GM23338 (cell line): ENCODE data around the gene PTPRN2. TPM values are rescaled to one million over a fixed set of nuclear protein-coding genes. Genes with fewer than 3 reads are reported as not detected.

ENCODE experiments used
- ATAC-seq: fragments of 200-7000 bp; cut with Tn5 transposase; 3 replicates; pipeline ENCODE4 v1.9.1; 2020
- DNase-seq: peaks from one replicate; pipeline ENCODE4 v3.0.0-alpha.2; 2015; ENCODE audit warnings: low spot score
- H2AFZ ChIP-seq: fragments of 200-600 bp; sonication (generic); 2 replicates; pipeline ENCODE4 v1.8.0; 2016; ENCODE audit warnings: antibody characterized with exemption, mild to moderate bottlenecking, moderate library complexity
- H3F3A ChIP-seq: fragments of 200-600 bp; sonication (generic); replicated peaks from 2 replicates; pipeline ENCODE4 v1.8.0; 2017; ENCODE audit warnings: antibody characterized with exemption, mixed run types, low read depth
- H3K27ac ChIP-seq: fragments of 200-600 bp; sonication (generic); 2 replicates; pipeline ENCODE4 v1.6.1; 2016; ENCODE audit warnings: low read depth
- H3K27me3 ChIP-seq: fragments of 200-600 bp; sonication (generic); 2 replicates; pipeline ENCODE4 v1.8.0; 2016; ENCODE audit warnings: mild to moderate bottlenecking, mixed run types, moderate library complexity; ENCODE audit not compliant: insufficient read depth
- H3K36me3 ChIP-seq: fragments of 200-600 bp; sonication (generic); 2 replicates; pipeline ENCODE4 v1.8.0; 2016; ENCODE audit warnings: mild to moderate bottlenecking; ENCODE audit not compliant: insufficient read depth
- H3K4me1 ChIP-seq: fragments of 200-600 bp; sonication (generic); 2 replicates; pipeline ENCODE4 v1.8.0; 2016; ENCODE audit warnings: mild to moderate bottlenecking, moderate library complexity; ENCODE audit not compliant: insufficient read depth
- H3K4me2 ChIP-seq: fragments of 200-600 bp; sonication (generic); 2 replicates; pipeline ENCODE4 v1.7.1; 2017; ENCODE audit warnings: mixed run types
- H3K4me3 ChIP-seq: fragments of 200-600 bp; sonication (generic); 2 replicates; pipeline ENCODE4 v1.6.1; 2016; ENCODE audit warnings: mixed run types
- H3K79me2 ChIP-seq: fragments of 200-600 bp; sonication (generic); replicated peaks from 2 replicates; pipeline ENCODE4 v1.8.0; 2017; ENCODE audit warnings: mild to moderate bottlenecking; ENCODE audit not compliant: insufficient read depth
- H3K9me2 ChIP-seq: fragments of 200-600 bp; sonication (generic); 2 replicates; pipeline ENCODE4 v1.8.0; 2017; ENCODE audit not compliant: insufficient read depth
- H4K20me1 ChIP-seq: fragments of 200-600 bp; sonication (generic); replicated peaks from 2 replicates; pipeline ENCODE4 v1.8.0; 2017; ENCODE audit warnings: mild to moderate bottlenecking; ENCODE audit not compliant: insufficient read depth
- H3K27ac Mint-ChIP-seq: 2 replicates; pipeline ENCODE4 v1.8.0; 2020; ENCODE audit warnings: inconsistent platforms, mild to moderate bottlenecking, moderate library complexity, mixed read lengths
- H3K27me3 Mint-ChIP-seq: 3 replicates; pipeline ENCODE4 v1.8.0; 2022; ENCODE audit warnings: low read depth, mild to moderate bottlenecking, moderate library complexity, mixed read lengths, inconsistent platforms; ENCODE audit not compliant: insufficient read depth, poor library complexity
- H3K36me3 Mint-ChIP-seq: 3 replicates; pipeline ENCODE4 v1.8.0; 2021; ENCODE audit warnings: low read depth, mild to moderate bottlenecking, inconsistent platforms, moderate library complexity, mixed read lengths
- H3K4me1 Mint-ChIP-seq: 3 replicates; pipeline ENCODE4 v1.8.0; 2020; ENCODE audit warnings: mild to moderate bottlenecking, inconsistent platforms, mixed read lengths
- H3K4me3 Mint-ChIP-seq: 3 replicates; pipeline ENCODE4 v1.8.0; 2021; ENCODE audit warnings: moderate library complexity, mild to moderate bottlenecking, inconsistent platforms, mixed read lengths
- H3K9me3 Mint-ChIP-seq: 3 replicates; pipeline ENCODE4 v1.8.0; 2020; ENCODE audit warnings: moderate library complexity, mild to moderate bottlenecking, inconsistent platforms, mixed read lengths
- CREB1 ChIP-seq: fragments of 250-450 bp; sonication (Bioruptor Pico); IDR thresholded peaks from 2 replicates; pipeline ENCODE4 v1.5.0; 2020; ENCODE audit warnings: low read depth, mild to moderate bottlenecking, moderate library complexity
- EZH2 ChIP-seq: fragments of 200-600 bp; sonication (generic); IDR thresholded peaks from one replicate; pipeline ENCODE4 v1.8.0; 2017; ENCODE audit warnings: antibody characterized with exemption, mild to moderate bottlenecking, low read depth; ENCODE audit not compliant: unreplicated experiment
- EZH2phosphoT487 ChIP-seq: fragments of 200-600 bp; sonication (generic); IDR thresholded peaks from one replicate; pipeline ENCODE4 v1.8.1; 2018; ENCODE audit warnings: antibody characterized with exemption; ENCODE audit not compliant: unreplicated experiment
- JUNB ChIP-seq: IDR thresholded peaks from one replicate; pipeline ENCODE4 v1.6.1; 2016; ENCODE audit warnings: antibody characterized with exemption; ENCODE audit not compliant: unreplicated experiment
- NANOG ChIP-seq: IDR thresholded peaks from 2 replicates; pipeline ENCODE4 v1.6.1; 2016; ENCODE audit warnings: antibody characterized with exemption, borderline replicate concordance
- POLR2AphosphoS5 ChIP-seq: IDR thresholded peaks from 2 replicates; pipeline ENCODE4 v1.6.1; 2016; ENCODE audit warnings: antibody characterized with exemption, low read depth
- REST ChIP-seq: IDR thresholded peaks from one replicate; pipeline ENCODE4 v1.6.1; 2018; ENCODE audit warnings: antibody characterized with exemption; ENCODE audit not compliant: unreplicated experiment
- STAT1 ChIP-seq: IDR thresholded peaks from one replicate; pipeline ENCODE4 v1.6.1; 2016; ENCODE audit warnings: antibody characterized with exemption; ENCODE audit not compliant: unreplicated experiment
- ZNF114 ChIP-seq: fragments of 250-450 bp; sonication (Bioruptor Pico); IDR thresholded peaks from 2 replicates; pipeline ENCODE4 v1.5.0; 2020; ENCODE audit warnings: mild to moderate bottlenecking, moderate library complexity
- ZNF331 ChIP-seq: fragments of 250-450 bp; sonication (Bioruptor Pico); IDR thresholded peaks from 2 replicates; pipeline ENCODE4 v1.5.0; 2020; ENCODE audit warnings: low read depth, mild to moderate bottlenecking, moderate library complexity
- polyA plus RNA-seq: library from polyadenylated mRNA; unstranded; fragments of >200 nt; fragmentation: Nextera tagmentation; extraction: Ambion mirVana; gene quantifications from 2 replicates; pipeline ENCODE4 v1.2.1, GENCODE V29; 2016
- total RNA-seq: library from RNA; depleted of rRNA; stranded (reverse); fragments of >200 nt; shearing (Covaris generic); gene quantifications from 2 replicates; pipeline ENCODE4 v1.2.3, GENCODE V29; 2014
- TF ChIP-seq, protein P1 (sequence below): IDR thresholded peaks from 2 replicates; pipeline ENCODE4 v1.6.1; 2016; ENCODE audit warnings: antibody characterized with exemption
- TF ChIP-seq, protein P2 (sequence below): fragments of 250-450 bp; sonication (Bioruptor Pico); IDR thresholded peaks from 2 replicates; pipeline ENCODE4 v1.5.0; 2020; ENCODE audit warnings: mild to moderate bottlenecking, moderate library complexity

The PTPRN2 gene
- total and polyA plus RNA-seq, 2 experiments from 2014 or later: 0.87 to 4.0 TPM

- Mint-ChIP-seq H3K9me3 (no peaks in the 10 kb centered on the region; the same call in none of the 3 replicates), H3K27ac (no peak overlapping the region), H3K4me1 (no peaks in the 10 kb centered on the region), H3K27me3 (peaks cover 2% of the 10 kb centered on the region), H3K36me3 (peaks cover 28% of the 10 kb centered on the region), H3K4me3 (no peak overlapping the region)
- Histone ChIP-seq H3K4me2 (no peak overlapping the region), H3K27me3 (no peaks in the 10 kb centered on the region), H3F3A (no peaks in the 10 kb centered on the region), H3K4me1 (no peaks in the 10 kb centered on the region), H3K79me2 (no peaks in the 10 kb centered on the region), H3K9me2 (no peaks in the 10 kb centered on the region), H3K36me3 (no peaks in the 10 kb centered on the region), H3K27ac (no peak overlapping the region), H4K20me1 (no peaks in the 10 kb centered on the region), H2AFZ (no peak overlapping the region), H3K4me3 (no peak overlapping the region)
- no peak for DNase-seq
- TF ChIP-seq CREB1 (CRISPR knock-in tag) (no peak), EZH2phosphoT487 (no peak), ZNF331 (CRISPR knock-in tag) (no peak), POLR2AphosphoS5 (no peak)
- no peak for ATAC-seq
Observed at GRCh38 chr7:157887400-157887799, 700.2 kb downstream of the PTPRN2 start.

- TF ChIP-seq EZH2phosphoT487 (no peak), POLR2AphosphoS5 (no peak), NANOG (no peak), CREB1 (CRISPR knock-in tag) (no peak), REST (no peak), EZH2 (no peak), ZNF114 (CRISPR knock-in tag) (no peak), STAT1 (no peak), JUNB (no peak)
- TF ChIP-seq, protein P1, sequence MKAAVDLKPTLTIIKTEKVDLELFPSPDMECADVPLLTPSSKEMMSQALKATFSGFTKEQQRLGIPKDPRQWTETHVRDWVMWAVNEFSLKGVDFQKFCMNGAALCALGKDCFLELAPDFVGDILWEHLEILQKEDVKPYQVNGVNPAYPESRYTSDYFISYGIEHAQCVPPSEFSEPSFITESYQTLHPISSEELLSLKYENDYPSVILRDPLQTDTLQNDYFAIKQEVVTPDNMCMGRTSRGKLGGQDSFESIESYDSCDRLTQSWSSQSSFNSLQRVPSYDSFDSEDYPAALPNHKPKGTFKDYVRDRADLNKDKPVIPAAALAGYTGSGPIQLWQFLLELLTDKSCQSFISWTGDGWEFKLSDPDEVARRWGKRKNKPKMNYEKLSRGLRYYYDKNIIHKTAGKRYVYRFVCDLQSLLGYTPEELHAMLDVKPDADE: no peak
- TF ChIP-seq, protein P2, sequence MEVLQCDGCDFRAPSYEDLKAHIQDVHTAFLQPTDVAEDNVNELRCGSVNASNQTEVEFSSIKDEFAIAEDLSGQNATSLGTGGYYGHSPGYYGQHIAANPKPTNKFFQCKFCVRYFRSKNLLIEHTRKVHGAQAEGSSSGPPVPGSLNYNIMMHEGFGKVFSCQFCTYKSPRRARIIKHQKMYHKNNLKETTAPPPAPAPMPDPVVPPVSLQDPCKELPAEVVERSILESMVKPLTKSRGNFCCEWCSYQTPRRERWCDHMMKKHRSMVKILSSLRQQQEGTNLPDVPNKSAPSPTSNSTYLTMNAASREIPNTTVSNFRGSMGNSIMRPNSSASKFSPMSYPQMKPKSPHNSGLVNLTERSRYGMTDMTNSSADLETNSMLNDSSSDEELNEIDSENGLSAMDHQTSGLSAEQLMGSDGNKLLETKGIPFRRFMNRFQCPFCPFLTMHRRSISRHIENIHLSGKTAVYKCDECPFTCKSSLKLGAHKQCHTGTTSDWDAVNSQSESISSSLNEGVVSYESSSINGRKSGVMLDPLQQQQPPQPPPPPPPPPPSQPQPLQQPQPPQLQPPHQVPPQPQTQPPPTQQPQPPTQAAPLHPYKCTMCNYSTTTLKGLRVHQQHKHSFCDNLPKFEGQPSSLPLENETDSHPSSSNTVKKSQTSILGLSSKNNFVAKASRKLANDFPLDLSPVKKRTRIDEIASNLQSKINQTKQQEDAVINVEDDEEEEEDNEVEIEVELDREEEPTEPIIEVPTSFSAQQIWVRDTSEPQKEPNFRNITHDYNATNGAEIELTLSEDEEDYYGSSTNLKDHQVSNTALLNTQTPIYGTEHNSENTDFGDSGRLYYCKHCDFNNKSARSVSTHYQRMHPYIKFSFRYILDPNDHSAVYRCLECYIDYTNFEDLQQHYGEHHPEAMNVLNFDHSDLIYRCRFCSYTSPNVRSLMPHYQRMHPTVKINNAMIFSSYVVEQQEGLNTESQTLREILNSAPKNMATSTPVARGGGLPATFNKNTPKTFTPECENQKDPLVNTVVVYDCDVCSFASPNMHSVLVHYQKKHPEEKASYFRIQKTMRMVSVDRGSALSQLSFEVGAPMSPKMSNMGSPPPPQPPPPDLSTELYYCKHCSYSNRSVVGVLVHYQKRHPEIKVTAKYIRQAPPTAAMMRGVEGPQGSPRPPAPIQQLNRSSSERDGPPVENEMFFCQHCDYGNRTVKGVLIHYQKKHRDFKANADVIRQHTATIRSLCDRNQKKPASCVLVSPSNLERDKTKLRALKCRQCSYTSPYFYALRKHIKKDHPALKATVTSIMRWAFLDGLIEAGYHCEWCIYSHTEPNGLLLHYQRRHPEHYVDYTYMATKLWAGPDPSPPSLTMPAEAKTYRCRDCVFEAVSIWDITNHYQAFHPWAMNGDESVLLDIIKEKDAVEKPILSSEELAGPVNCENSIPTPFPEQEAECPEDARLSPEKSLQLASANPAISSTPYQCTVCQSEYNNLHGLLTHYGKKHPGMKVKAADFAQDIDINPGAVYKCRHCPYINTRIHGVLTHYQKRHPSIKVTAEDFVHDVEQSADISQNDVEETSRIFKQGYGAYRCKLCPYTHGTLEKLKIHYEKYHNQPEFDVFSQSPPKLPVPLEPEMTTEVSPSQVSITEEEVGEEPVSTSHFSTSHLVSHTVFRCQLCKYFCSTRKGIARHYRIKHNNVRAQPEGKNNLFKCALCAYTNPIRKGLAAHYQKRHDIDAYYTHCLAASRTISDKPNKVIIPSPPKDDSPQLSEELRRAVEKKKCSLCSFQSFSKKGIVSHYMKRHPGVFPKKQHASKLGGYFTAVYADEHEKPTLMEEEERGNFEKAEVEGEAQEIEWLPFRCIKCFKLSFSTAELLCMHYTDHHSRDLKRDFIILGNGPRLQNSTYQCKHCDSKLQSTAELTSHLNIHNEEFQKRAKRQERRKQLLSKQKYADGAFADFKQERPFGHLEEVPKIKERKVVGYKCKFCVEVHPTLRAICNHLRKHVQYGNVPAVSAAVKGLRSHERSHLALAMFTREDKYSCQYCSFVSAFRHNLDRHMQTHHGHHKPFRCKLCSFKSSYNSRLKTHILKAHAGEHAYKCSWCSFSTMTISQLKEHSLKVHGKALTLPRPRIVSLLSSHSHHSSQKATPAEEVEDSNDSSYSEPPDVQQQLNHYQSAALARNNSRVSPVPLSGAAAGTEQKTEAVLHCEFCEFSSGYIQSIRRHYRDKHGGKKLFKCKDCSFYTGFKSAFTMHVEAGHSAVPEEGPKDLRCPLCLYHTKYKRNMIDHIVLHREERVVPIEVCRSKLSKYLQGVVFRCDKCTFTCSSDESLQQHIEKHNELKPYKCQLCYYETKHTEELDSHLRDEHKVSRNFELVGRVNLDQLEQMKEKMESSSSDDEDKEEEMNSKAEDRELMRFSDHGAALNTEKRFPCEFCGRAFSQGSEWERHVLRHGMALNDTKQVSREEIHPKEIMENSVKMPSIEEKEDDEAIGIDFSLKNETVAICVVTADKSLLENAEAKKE (CRISPR knock-in tag): no peak
- H3K27ac ChIP-seq: no peak overlapping the region
- H3K9me3 Mint-ChIP-seq: no peaks in the 10 kb centered on the region; the same call in none of the 3 replicates
- H2AFZ ChIP-seq: no peak overlapping the region
- H3K4me3 Mint-ChIP-seq: no peak overlapping the region
- no peak overlapping the region for H3K4me3 ChIP-seq
- peaks cover 23% of the 10 kb centered on the region for H3K36me3 Mint-ChIP-seq
- ATAC-seq (no peak), DNase-seq (no peak)
- H3K27ac Mint-ChIP-seq: no peak overlapping the region
- H3K79me2 ChIP-seq: no peaks in the 10 kb centered on the region
- no peaks in the 10 kb centered on the region for H3K4me1 Mint-ChIP-seq
- peaks cover 2% of the 10 kb centered on the region for H3K27me3 Mint-ChIP-seq
- H3K27me3 ChIP-seq: no peaks in the 10 kb centered on the region
- H4K20me1 ChIP-seq: no peaks in the 10 kb centered on the region
- no peaks in the 10 kb centered on the region for H3K36me3 ChIP-seq
- no peak overlapping the region for H3K4me2 ChIP-seq
- H3K4me1 ChIP-seq: no peaks in the 10 kb centered on the region
- H3F3A ChIP-seq: no peaks in the 10 kb centered on the region
- H3K9me2 ChIP-seq: no peaks in the 10 kb centered on the region
Observed at GRCh38 chr7:157886711-157887110, 700.9 kb downstream of the PTPRN2 start.
